HG03469 (cell line): Measurements from ENCODE around the gene COL6A3.
"Not testable (repeated sequence)": the region's sequence is repeated elsewhere in the genome, so short reads cannot be mapped to it uniquely, and the experiment has no call there.

Source experiments
- ATAC-seq: cut with Tn5 transposase; IDR thresholded peaks from one replicate; pipeline ENCODE4 v1.9.1; 2021; ENCODE audit warnings: mild to moderate bottlenecking, moderate library complexity, moderate number of reproducible peaks; ENCODE audit not compliant: unreplicated experiment

Gene COL6A3

GRCh38 chr2:237320801-237321560 is 93.0 kb downstream of the COL6A3 start:
- no peak for ATAC-seq

- ATAC-seq = no peak
Measured at GRCh38 chr2:237319887-237320286, 94.1 kb downstream of the COL6A3 start.

GRCh38 chr2:237319086-237319820 is 94.7 kb downstream of the COL6A3 start:
- no peak for ATAC-seq

GRCh38 chr2:237316339-237316738 is 97.6 kb downstream of the COL6A3 start:
- ATAC-seq = no peak

- no peak for ATAC-seq
Measured at GRCh38 chr2:237315829-237316225, 98.1 kb downstream of the COL6A3 start.

GRCh38 chr2:237315170-237315828 is 98.7 kb downstream of the COL6A3 start:
- ATAC-seq = no peak

GRCh38 chr2:237314681-237315080 is 99.3 kb downstream of the COL6A3 start:
- no peak for ATAC-seq

GRCh38 chr2:237314198-237314597 is 99.8 kb downstream of the COL6A3 start:
- ATAC-seq = no peak

GRCh38 chr2:237312021-237312755 is 101.8 kb downstream of the COL6A3 start:
- no peak for ATAC-seq

GRCh38 chr2:237310515-237311114 is 103.3 kb downstream of the COL6A3 start:
- ATAC-seq = no peak

GRCh38 chr2:237309416-237309815 is 104.5 kb downstream of the COL6A3 start:
- no peak for ATAC-seq

GRCh38 chr2:237309011-237309410 is 105.0 kb downstream of the COL6A3 start:
- no peak for ATAC-seq

- ATAC-seq = no peak
Measured at GRCh38 chr2:237307474-237307873, 106.5 kb downstream of the COL6A3 start.

GRCh38 chr2:237306787-237307170 is 107.2 kb downstream of the COL6A3 start:
- no peak for ATAC-seq

- no peak for ATAC-seq
Measured at GRCh38 chr2:237306083-237306786, 107.7 kb downstream of the COL6A3 start.

- no peak for ATAC-seq
Measured at GRCh38 chr2:237305579-237305978, 108.4 kb downstream of the COL6A3 start.

- ATAC-seq = no peak
Measured at GRCh38 chr2:237304763-237305514, 109.0 kb downstream of the COL6A3 start.

- not testable (repeated sequence) for ATAC-seq
Measured at GRCh38 chr2:237303244-237303643, 110.7 kb downstream of the COL6A3 start.

- no peak for ATAC-seq
Measured at GRCh38 chr2:237301595-237301994, 112.4 kb downstream of the COL6A3 start.
